K562 (cell line): ENCODE measurements around the gene SGPP2. TPM values are rescaled to one million over a fixed set of nuclear protein-coding genes. Genes with fewer than 3 reads are reported as not detected.

Experiments used
- ATF7 ChIP-seq: fragments of 450-650 bp; IDR thresholded peaks from 2 replicates; pipeline ENCODE4 v1.7.1; 2014; ENCODE audit warnings: mild to moderate bottlenecking, moderate library complexity
- SMAD1 ChIP-seq: fragments of 150-350 bp; IDR thresholded peaks from 2 replicates; pipeline ENCODE4 v1.6.1; 2014; ENCODE audit warnings: low read length, low read depth; ENCODE audit not compliant: partially characterized antibody
- ZNF318 ChIP-seq, 2 experiments: fragments of 450-650 bp; IDR thresholded peaks; 2 replicates each; pipeline ENCODE4 v1.6.1; 2016; ENCODE audit warnings: mild to moderate bottlenecking in 2 of 2, borderline replicate concordance in 1 of 2, low read depth in 1 of 2, moderate library complexity in 1 of 2
- polyA plus RNA-seq, 8 experiments: library from polyadenylated mRNA; depleted of rRNA in 4 of 8; stranded (reverse) in 5 of 8; unstranded in 3 of 8; fragments of >200 nt; fragmentation: Nextera tagmentation in 2 of 8; fragmentation: Illumina TruSeq in 1 of 8; extraction: Ambion mirVana in 2 of 8; extraction: Trizol in 1 of 8; gene quantifications; 2 replicates each; pipeline versions ENCODE4 v1.2.1 to v1.2.3, GENCODE V29; 2011 to 2014; ENCODE audit warnings: inconsistent platforms in 1 of 8, missing spikeins in 1 of 8
- total RNA-seq, 7 experiments: library from RNA; depleted of rRNA in 6 of 7; stranded (reverse); fragments of >200 nt in 6 of 7; fragmentation: Illumina TruSeq in 2 of 7; extraction: Trizol in 2 of 7; gene quantifications; 2 replicates each; pipeline versions ENCODE4 v1.2.1 to v1.2.3, GENCODE V29; 2011 to 2021; ENCODE audit warnings: low replicate concordance in 1 of 7

The SGPP2 gene
- total and polyA plus RNA-seq, 9 of the 15 experiments (the other 6 are each of a cell fraction or from before 2014, with no cell fraction given), result 0.01 to 0.04 TPM; not detected in 7

- no peak for TF ChIP-seq ZNF318 (IDR thresholded peaks at IDR 0.05; ENCODE audit: borderline replicate concordance in 1 of 2, low read depth in 1 of 2)
- TF ChIP-seq SMAD1, result no peak
- TF ChIP-seq ATF7, result no peak
These were observed 32.2 kb downstream of the SGPP2 start (continued) for GRCh38 chr2:222456479-222457077.
